SK-N-SH (cell line): ENCODE data around the gene SBNO1.

Experiments
- CTCF ChIP-seq: fragments of 200-600 bp; sonication (generic); IDR thresholded peaks from 2 replicates; pipeline ENCODE4 v1.6.1; 2017; ENCODE audit warnings: antibody characterized with exemption, mild to moderate bottlenecking, moderate library complexity
- EP300 ChIP-seq, 2 experiments: IDR thresholded peaks; 2 replicates each; pipeline versions ENCODE4 v1.4.0 to v1.6.1; 2012; ENCODE audit warnings: borderline replicate concordance in 1 of 2, low read depth in 1 of 2, low read length in 1 of 2
- EZH2phosphoT487 ChIP-seq: fragments of 200-600 bp; sonication (generic); IDR thresholded peaks from 2 replicates; pipeline ENCODE4 v1.6.1; 2017; ENCODE audit warnings: low read depth, mixed run types, mild to moderate bottlenecking, antibody characterized with exemption, moderate library complexity, borderline replicate concordance
- GATA2 ChIP-seq: sonication (generic); formaldehyde crosslinking; IDR thresholded peaks from 2 replicates; pipeline ENCODE4 v1.5.0; 2020; ENCODE audit warnings: mild to moderate bottlenecking, missing genetic modification reagents
- JUND ChIP-seq: IDR thresholded peaks from 2 replicates; pipeline ENCODE4 v1.4.0; 2012
- MAX ChIP-seq: IDR thresholded peaks from 2 replicates; pipeline ENCODE4 v1.4.0; 2012; ENCODE audit warnings: low read depth
- MEF2A ChIP-seq: IDR thresholded peaks from 2 replicates; pipeline ENCODE4 v1.4.0; 2012; ENCODE audit warnings: low read depth, borderline replicate concordance
- NFIC ChIP-seq: IDR thresholded peaks from 2 replicates; pipeline ENCODE4 v1.4.0; 2012; ENCODE audit warnings: borderline replicate concordance
- RAD21 ChIP-seq: IDR thresholded peaks from 2 replicates; pipeline ENCODE4 v1.6.1; 2012; ENCODE audit warnings: mild to moderate bottlenecking, low read length
- SMC3 ChIP-seq: IDR thresholded peaks from 2 replicates; pipeline ENCODE4 v1.6.1; 2012; ENCODE audit warnings: low read depth, low read length, improper control_type of control experiment
- TAF1 ChIP-seq: IDR thresholded peaks from 2 replicates; pipeline ENCODE4 v1.6.1; 2012; ENCODE audit warnings: low read depth, mild to moderate bottlenecking, low read length, moderate library complexity, borderline replicate concordance
- TCF12 ChIP-seq: IDR thresholded peaks from 2 replicates; pipeline ENCODE4 v1.4.0; 2012
- TF ChIP-seq, protein P1 (sequence below): IDR thresholded peaks from 2 replicates; pipeline ENCODE4; 2012

GRCh38 chr12:123382684-123383083, 18.0 kb upstream of the SBNO1 start:
- TF ChIP-seq CTCF (no peak), SMC3 (no peak), EZH2phosphoT487 (no peak), NFIC (no peak), TCF12 (no peak), TAF1 (no peak), GATA2 (CRISPR knock-in tag) (no peak), JUND (no peak), MEF2A (no peak), RAD21 (no peak), MAX (no peak), EP300 (IDR thresholded peaks at IDR 0.05; ENCODE audit: borderline replicate concordance in 1 of 2, low read depth in 1 of 2, low read length in 1 of 2) (no peak)
- TF ChIP-seq, protein P1, sequence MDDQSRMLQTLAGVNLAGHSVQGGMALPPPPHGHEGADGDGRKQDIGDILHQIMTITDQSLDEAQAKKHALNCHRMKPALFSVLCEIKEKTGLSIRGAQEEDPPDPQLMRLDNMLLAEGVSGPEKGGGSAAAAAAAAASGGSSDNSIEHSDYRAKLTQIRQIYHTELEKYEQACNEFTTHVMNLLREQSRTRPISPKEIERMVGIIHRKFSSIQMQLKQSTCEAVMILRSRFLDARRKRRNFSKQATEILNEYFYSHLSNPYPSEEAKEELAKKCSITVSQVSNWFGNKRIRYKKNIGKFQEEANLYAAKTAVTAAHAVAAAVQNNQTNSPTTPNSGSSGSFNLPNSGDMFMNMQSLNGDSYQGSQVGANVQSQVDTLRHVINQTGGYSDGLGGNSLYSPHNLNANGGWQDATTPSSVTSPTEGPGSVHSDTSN: no peak
